Measurements from ENCODE around the gene ISCU. TPM values are rescaled to one million over a fixed set of nuclear protein-coding genes. Genes with fewer than 3 reads are reported as not detected.

The ISCU gene
- total RNA-seq, 1 donor from 2014 or later: 117 TPM

DNA sequence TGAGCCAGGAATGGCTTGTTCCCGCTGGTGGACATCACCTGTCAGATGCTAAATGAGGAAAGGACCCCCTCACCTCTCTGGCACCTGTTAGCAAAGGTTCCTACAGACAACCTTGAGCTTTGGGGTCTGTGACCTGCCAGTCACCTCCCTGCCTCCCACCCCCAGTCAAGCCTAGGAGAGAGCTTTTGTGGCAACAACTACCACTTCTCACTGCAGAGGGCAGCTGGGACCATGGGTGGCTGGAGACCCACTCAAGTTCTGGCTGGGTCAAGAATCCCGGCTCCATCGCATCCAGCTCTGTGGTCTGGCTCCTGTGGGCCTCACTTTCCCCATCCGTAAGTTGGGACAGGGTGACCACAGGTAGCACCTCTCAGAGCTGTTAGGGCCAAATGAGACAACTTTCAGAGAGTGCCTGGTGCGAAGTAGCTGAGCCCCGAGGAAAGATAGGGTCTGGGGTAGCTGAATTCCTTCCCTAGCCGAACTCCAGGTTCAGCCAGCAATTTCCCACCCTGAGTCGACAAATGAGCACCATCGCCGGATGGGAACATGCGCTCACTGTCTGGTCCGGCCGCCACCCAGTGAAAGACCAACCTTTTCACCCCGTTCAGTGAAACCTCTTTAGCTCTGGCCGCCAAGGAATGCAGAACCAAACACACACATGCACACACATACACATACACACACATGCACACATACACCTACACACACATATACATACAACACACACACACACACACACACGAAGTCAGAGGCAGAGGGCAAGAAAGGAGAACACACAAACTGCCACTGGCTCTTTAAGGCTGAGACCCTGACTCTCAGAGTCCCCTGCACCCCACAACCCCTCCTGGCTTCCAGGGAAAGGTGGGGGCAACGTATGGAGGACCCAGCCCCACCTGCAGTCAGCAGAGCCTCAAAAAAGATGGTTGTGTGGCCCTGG is 33.6 kb downstream of the ISCU start:
- POLR2A ChIA-PET: interaction anchor here (1.3 kb wide), 1 partner anchor 9 kb away, joined by 3 read pairs; no protein-coding TSS in a partner anchor
- Mint-ChIP-seq H3K4me1 (no peaks in the 10 kb centered on the region), H3K27me3 (peaks cover under 1% of the 10 kb centered on the region), H3K36me3 (ENCODE audit: low read depth) (no peaks in the 10 kb centered on the region), H3K9me3 (no peaks in the 10 kb centered on the region), H3K4me3 (no peak overlapping the region), H3K27ac (no peak overlapping the region)
- ATAC-seq (ENCODE audit: low read depth): no peak
- no peak for DNase-seq
- CTCF ChIA-PET: no interaction called here
- no peak for TF ChIP-seq CTCF (IDR thresholded peaks at IDR 0.05)
- intact Hi-C loops (cut with micrococcal nuclease): no loop called here

GRCh38 chr12:108596854-108597558 is 34.6 kb downstream of the ISCU start:
- Mint-ChIP-seq H3K36me3 (ENCODE audit: low read depth) (no peaks in the 10 kb centered on the region), H3K9me3 (no peaks in the 10 kb centered on the region), H3K27me3 (no peaks in the 10 kb centered on the region), H3K27ac (no peak overlapping the region), H3K4me1 (no peaks in the 10 kb centered on the region), H3K4me3 (no peak overlapping the region)
- TF ChIP-seq CTCF (IDR thresholded peaks at IDR 0.05): no peak
- CTCF ChIA-PET: no interaction called here
- POLR2A ChIA-PET: no interaction called here
- DNase-seq: no peak
- no peak for ATAC-seq (ENCODE audit: low read depth)
- intact Hi-C loops (cut with micrococcal nuclease): no loop called here

DNA sequence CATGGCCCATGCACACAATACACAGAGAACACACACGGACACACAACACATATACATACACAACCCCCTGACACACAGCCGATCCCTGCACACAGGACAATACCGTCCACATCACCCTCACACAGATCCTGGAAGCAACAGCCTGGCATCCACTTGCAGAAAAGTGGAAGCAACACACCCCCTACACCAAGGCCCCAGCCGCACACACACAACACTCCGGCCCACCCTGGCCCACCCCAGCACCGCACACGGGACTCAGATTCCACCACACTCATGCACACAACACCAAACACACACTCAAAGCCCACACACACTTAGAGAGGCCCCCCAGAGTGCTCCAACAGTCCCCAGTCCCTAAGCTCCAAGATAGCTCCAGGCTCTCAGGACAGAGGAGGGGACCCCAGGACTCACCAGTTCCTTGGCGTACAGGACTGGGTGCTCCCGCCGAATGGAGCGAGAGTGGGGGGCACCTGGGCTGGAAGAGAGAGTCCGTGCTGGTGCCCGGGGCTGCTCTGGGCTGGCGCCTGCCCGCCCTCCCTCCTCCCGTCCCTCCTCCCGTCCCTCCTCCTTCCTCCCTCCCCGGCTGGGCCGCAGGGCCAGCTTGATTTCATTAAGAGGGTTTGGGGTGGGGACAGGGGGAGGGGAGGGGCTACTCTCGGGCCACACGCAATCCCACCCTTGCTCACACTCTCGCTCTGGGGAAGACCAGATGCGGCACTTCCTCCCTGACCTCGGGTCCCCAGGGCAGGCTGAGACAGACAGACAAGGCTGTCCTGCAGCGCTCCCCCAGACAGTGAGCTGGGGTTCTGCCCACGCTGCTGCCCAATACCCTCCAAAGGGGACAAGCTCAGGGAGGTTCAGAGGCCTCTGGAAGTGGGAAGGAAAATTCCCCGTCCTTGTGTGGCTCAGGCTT is 35.4 kb downstream of the ISCU start, which contains the start of gene TMEM119:
Gene TMEM119, minus strand, starts transcription at position 526 of the 913 bp plus-strand sequence. CDS start 5,701 bp downstream, outside the sequence.
- DNase-seq (no peak), ATAC-seq (ENCODE audit: low read depth) (no peak)
- intact Hi-C loops (cut with micrococcal nuclease): no loop called here
- ChIA-PET POLR2A (no interaction called here), CTCF (no interaction called here)
- H3K27me3 Mint-ChIP-seq: no peaks in the 10 kb centered on the region
- no peak within 1 kb of the TSS for H3K27ac Mint-ChIP-seq
- no peak for TF ChIP-seq CTCF (IDR thresholded peaks at IDR 0.05)
- H3K9me3 Mint-ChIP-seq: no peaks in the 10 kb centered on the region
- H3K4me1 Mint-ChIP-seq: no peaks in the 10 kb centered on the region
- no peak within 1 kb of the TSS for H3K4me3 Mint-ChIP-seq
- no peaks in the 10 kb centered on the region for H3K36me3 Mint-ChIP-seq (ENCODE audit: low read depth)

DNA sequence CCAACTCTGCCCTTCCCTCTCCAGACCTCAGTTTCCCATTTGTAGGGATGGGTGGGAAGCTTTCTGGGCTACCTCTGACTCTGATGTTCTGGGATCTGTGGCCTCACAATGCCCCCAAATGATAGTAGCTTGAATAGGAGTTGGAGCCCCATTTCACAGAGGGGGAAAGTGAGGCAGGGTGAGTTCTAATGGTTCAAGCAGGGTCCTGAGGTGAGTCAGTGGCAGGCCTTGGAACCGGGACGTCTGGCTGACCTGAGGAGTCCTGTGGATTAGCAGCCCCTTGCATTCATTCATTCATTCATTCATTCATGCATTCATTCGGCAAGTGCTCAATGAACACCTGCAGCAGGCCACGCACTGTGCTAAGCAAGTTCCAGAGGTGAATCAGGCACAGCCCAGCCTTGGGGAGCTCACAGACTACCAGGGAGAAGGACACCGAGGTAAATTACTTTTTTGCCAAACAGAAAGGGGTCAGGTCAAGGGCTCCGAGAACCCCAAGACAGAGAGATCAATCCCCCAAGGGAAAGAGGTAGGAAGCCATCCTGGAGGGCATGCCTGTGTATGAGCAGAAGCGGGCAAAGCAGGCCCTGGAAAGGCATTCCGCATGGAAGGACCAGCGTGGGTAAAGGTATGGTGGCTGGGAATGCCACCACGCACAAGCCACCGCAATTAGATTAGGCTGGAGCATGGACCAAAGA is 36.3 kb downstream of the ISCU start:
- H3K27ac Mint-ChIP-seq: no peak overlapping the region
- no peaks in the 10 kb centered on the region for H3K9me3 Mint-ChIP-seq
- H3K4me1 Mint-ChIP-seq: no peaks in the 10 kb centered on the region
- ChIA-PET POLR2A (no interaction called here), CTCF (no interaction called here)
- no peaks in the 10 kb centered on the region for H3K27me3 Mint-ChIP-seq
- H3K36me3 Mint-ChIP-seq (ENCODE audit: low read depth): no peaks in the 10 kb centered on the region
- ATAC-seq (ENCODE audit: low read depth) (no peak), DNase-seq (no peak)
- H3K4me3 Mint-ChIP-seq: no peak overlapping the region
- intact Hi-C loops (cut with micrococcal nuclease): no loop called here
- no peak for TF ChIP-seq CTCF (IDR thresholded peaks at IDR 0.05)
